HepG2 (cell line): Measurements from ENCODE around the gene ING5. TPM values are rescaled to one million over a fixed set of nuclear protein-coding genes. Genes with fewer than 3 reads are reported as not detected.

Experiments used
- BRD4 ChIP-seq: sonication (generic); formaldehyde crosslinking; IDR thresholded peaks from 2 replicates; pipeline ENCODE4 v1.4.0; 2020; ENCODE audit warnings: missing genetic modification reagents
- GATAD2A ChIP-seq: IDR thresholded peaks from 2 replicates; pipeline ENCODE4 v1.6.1; 2016
- HNF4G ChIP-seq, 2 experiments: sonication (generic) in 1 of 2; formaldehyde crosslinking in 1 of 2; IDR thresholded peaks; 2 replicates each; pipeline versions ENCODE4 v1.4.0 to v1.6.1; 2011 to 2020; ENCODE audit warnings: borderline replicate concordance in 2 of 2, low read depth in 2 of 2, mild to moderate bottlenecking in 2 of 2, low read length in 1 of 2, missing genetic modification reagents in 1 of 2, moderate library complexity in 1 of 2
- KDM5B ChIP-seq: sonication (generic); formaldehyde crosslinking; IDR thresholded peaks from 2 replicates; pipeline ENCODE4 v1.4.0; 2020; ENCODE audit warnings: missing genetic modification reagents, mild to moderate bottlenecking, borderline replicate concordance
- MAF1 ChIP-seq: sonication (generic); formaldehyde crosslinking; IDR thresholded peaks from 2 replicates; pipeline ENCODE4 v1.5.0; 2020; ENCODE audit warnings: missing genetic modification reagents, borderline replicate concordance
- MIER2 ChIP-seq: IDR thresholded peaks from 2 replicates; pipeline ENCODE4 v1.6.1; 2016; ENCODE audit warnings: missing biosample characterization, missing genetic modification reagents
- POLR2A ChIP-seq, 2 experiments: IDR thresholded peaks; 2 replicates each; pipeline ENCODE4 v1.6.1; 2011; ENCODE audit warnings: low read depth in 2 of 2, low read length in 2 of 2, mild to moderate bottlenecking in 1 of 2, moderate library complexity in 1 of 2; ENCODE audit not compliant: insufficient read depth in 1 of 2
- POLR2AphosphoS5 ChIP-seq: IDR thresholded peaks from 2 replicates; pipeline ENCODE4 v1.6.1; 2012; ENCODE audit warnings: low read depth, low read length
- SALL1 ChIP-seq: sonication (generic); formaldehyde crosslinking; IDR thresholded peaks from 2 replicates; pipeline ENCODE4 v1.8.0; 2022; ENCODE audit warnings: mild to moderate bottlenecking, missing genetic modification reagents
- SP5 ChIP-seq: IDR thresholded peaks from 2 replicates; pipeline ENCODE4 v1.6.1; 2016; ENCODE audit warnings: low read depth, borderline replicate concordance
- ZBTB42 ChIP-seq: sonication (generic); formaldehyde crosslinking; IDR thresholded peaks from 2 replicates; pipeline ENCODE4 v1.5.0; 2020; ENCODE audit warnings: mild to moderate bottlenecking, missing genetic modification reagents
- ZFP36 ChIP-seq: fragments of 150-350 bp; IDR thresholded peaks from 2 replicates; pipeline ENCODE4 v1.6.1; 2018; ENCODE audit warnings: borderline replicate concordance, low read length, low read depth; ENCODE audit not compliant: partially characterized antibody
- ZKSCAN8 ChIP-seq: IDR thresholded peaks from 2 replicates; pipeline ENCODE4 v1.6.1; 2016; ENCODE audit warnings: borderline replicate concordance, missing genetic modification reagents, missing compliant biosample characterization
- ZNF253 ChIP-seq: sonication (generic); formaldehyde crosslinking; IDR thresholded peaks from 2 replicates; pipeline ENCODE4 v1.8.0; 2022; ENCODE audit warnings: mild to moderate bottlenecking, missing genetic modification reagents, borderline replicate concordance
- ZNF30 ChIP-seq: sonication (generic); formaldehyde crosslinking; IDR thresholded peaks from 2 replicates; pipeline ENCODE4 v1.5.0; 2020; ENCODE audit warnings: mild to moderate bottlenecking, missing genetic modification reagents
- ZNF644 ChIP-seq: IDR thresholded peaks from 2 replicates; pipeline ENCODE4 v1.6.1; 2016; ENCODE audit warnings: low read depth
- ZNF891 ChIP-seq: sonication (generic); formaldehyde crosslinking; IDR thresholded peaks from 2 replicates; pipeline ENCODE4 v1.5.0; 2020; ENCODE audit warnings: mild to moderate bottlenecking, missing genetic modification reagents
- polyA plus RNA-seq, 8 experiments: library from polyadenylated mRNA; depleted of rRNA in 3 of 8; stranded (reverse) in 7 of 8; unstranded in 1 of 8; fragments of >200 nt; fragmentation: Illumina TruSeq in 4 of 8; extraction: Trizol in 4 of 8; gene quantifications; 2 replicates each; pipeline versions ENCODE4 v1.2.1 to v1.2.3, GENCODE V29; 2011 to 2016; ENCODE audit warnings: low read depth in 4 of 8, missing spikeins in 1 of 8, mixed read lengths in 1 of 8; ENCODE audit not compliant: insufficient read depth in 1 of 8
- total RNA-seq, 5 experiments: library from RNA; depleted of rRNA; stranded (reverse); fragments of >200 nt; fragmentation: Illumina TruSeq; extraction: Trizol; gene quantifications; 2 replicates each; pipeline ENCODE4 v1.2.3, GENCODE V29; 2016; ENCODE audit warnings: low read depth in 1 of 5
- TF ChIP-seq, protein P1 (sequence below), 2 experiments: IDR thresholded peaks; 2 replicates each; pipeline ENCODE4 v1.6.1; 2011 to 2012; ENCODE audit warnings: low read length in 2 of 2, borderline replicate concordance in 1 of 2, low read depth in 1 of 2, mild to moderate bottlenecking in 1 of 2, moderate library complexity in 1 of 2
- TF ChIP-seq, protein P2 (sequence below): sonication (generic); formaldehyde crosslinking; IDR thresholded peaks from 2 replicates; pipeline ENCODE4 v1.8.1; 2023; ENCODE audit warnings: mild to moderate bottlenecking, moderate library complexity, missing genetic modification reagents
- TF ChIP-seq, protein P3 (sequence below): sonication (generic); formaldehyde crosslinking; IDR thresholded peaks from 2 replicates; pipeline ENCODE4 v1.8.0; 2022; ENCODE audit warnings: missing genetic modification reagents, mild to moderate bottlenecking, moderate library complexity, borderline replicate concordance

The ING5 gene
- total and polyA plus RNA-seq, 2 of the 13 experiments (the other 11 are each of a cell fraction or from before 2014, with no cell fraction given), result 61.9 to 71.9 TPM

DNA sequence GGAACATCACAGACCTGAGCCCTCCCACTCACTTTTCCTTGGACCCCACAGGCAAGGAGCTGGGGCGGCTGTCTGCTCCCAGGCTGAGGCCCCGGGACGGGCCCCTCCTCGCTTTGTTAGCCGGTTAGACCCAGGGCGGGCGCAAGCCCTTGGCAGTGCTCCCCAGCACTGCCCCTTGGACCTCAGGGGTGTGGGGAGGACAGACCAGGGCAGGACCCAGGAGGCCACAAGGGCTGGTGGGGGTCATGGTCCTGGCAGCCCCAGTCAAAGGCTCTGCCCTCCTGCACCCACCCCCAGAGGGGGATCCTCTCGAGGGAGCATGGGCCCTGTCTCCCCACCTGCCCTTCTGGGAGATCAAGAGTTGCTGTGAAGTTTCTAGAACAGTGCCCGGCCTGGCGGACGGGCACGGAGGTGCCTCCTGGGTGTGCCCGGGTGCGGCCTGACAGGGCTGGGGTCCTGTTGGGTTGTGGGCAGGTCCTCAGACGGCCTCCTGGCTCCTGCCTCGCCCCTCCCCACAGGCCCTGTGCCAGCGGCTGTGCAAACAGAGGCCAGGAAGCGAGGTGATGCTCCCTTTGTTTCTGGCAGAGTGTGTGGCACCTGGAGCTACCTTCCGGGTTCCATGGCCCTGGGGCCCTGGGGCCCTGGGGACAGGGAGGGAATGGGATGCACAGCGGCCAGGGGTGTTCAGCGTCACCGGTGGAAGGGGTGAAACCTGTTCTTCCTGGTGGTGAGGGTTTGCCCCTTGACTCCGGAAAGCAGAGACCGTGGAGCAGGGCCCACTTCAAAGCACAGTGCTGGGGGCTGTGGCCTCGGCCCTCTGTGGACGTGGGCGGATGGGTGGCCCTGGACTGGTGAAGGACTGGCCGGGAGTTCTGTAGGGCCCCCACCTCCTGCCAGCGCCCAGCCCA lies 71.9 kb downstream of the ING5 start (continued):
- TF ChIP-seq GATAD2A (CRISPR knock-in tag), result peak; percentile 68
- peak; percentile 12; the same call in 1 of the 2 replicates for TF ChIP-seq MAF1 (CRISPR knock-in tag)
- TF ChIP-seq, protein P1, sequence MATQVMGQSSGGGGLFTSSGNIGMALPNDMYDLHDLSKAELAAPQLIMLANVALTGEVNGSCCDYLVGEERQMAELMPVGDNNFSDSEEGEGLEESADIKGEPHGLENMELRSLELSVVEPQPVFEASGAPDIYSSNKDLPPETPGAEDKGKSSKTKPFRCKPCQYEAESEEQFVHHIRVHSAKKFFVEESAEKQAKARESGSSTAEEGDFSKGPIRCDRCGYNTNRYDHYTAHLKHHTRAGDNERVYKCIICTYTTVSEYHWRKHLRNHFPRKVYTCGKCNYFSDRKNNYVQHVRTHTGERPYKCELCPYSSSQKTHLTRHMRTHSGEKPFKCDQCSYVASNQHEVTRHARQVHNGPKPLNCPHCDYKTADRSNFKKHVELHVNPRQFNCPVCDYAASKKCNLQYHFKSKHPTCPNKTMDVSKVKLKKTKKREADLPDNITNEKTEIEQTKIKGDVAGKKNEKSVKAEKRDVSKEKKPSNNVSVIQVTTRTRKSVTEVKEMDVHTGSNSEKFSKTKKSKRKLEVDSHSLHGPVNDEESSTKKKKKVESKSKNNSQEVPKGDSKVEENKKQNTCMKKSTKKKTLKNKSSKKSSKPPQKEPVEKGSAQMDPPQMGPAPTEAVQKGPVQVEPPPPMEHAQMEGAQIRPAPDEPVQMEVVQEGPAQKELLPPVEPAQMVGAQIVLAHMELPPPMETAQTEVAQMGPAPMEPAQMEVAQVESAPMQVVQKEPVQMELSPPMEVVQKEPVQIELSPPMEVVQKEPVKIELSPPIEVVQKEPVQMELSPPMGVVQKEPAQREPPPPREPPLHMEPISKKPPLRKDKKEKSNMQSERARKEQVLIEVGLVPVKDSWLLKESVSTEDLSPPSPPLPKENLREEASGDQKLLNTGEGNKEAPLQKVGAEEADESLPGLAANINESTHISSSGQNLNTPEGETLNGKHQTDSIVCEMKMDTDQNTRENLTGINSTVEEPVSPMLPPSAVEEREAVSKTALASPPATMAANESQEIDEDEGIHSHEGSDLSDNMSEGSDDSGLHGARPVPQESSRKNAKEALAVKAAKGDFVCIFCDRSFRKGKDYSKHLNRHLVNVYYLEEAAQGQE (IDR thresholded peaks at IDR 0.05; ENCODE audit: borderline replicate concordance in 1 of 2, low read depth in 1 of 2, low read length in 2 of 2), result no peak
- no peak for TF ChIP-seq BRD4 (CRISPR knock-in tag)
- peak; percentile 35; the same call in 1 of the 2 replicates for TF ChIP-seq KDM5B (CRISPR knock-in tag)
- 0 out of 2 replicates have a peak, but pooled peaks have one; percentile 43 for TF ChIP-seq ZBTB42 (CRISPR knock-in tag)
- TF ChIP-seq, protein P2, sequence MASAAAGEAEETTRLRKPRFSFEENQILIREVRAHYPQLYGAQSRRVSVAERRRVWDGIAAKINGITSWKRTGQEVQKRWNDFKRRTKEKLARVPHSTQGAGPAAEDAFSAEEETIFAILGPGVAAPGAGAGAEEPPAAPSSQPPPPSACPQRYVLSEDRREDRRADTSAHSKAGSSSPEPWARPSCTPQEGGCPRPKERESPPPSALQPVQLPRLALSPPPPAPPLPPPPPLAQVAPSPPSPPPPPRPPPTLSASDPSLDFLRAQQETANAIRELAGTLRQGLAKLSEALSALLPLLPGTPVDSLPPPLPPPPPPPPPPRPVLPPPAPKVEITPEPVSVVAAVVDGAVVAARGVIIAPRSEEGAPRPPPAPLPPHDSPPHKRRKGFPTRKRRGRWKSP (CRISPR knock-in tag), result peak; percentile 44
- peak; percentile 3; the same call in 1 of the 2 replicates for TF ChIP-seq MIER2 (CRISPR knock-in tag)
- peak; percentile 65 for TF ChIP-seq SALL1 (CRISPR knock-in tag)
- peak in 1 of 2 experiments; percentile 64; a peak in 2 of 4 replicates for TF ChIP-seq POLR2A (IDR thresholded peaks at IDR 0.05; ENCODE audit: insufficient read depth in 1 of 2, low read depth in 2 of 2, low read length in 2 of 2)
- TF ChIP-seq ZNF644 (CRISPR knock-in tag), result 0 out of 2 replicates have a peak, but pooled peaks have one; percentile 39
- peak; percentile 64; the same call in 1 of the 2 replicates for TF ChIP-seq ZNF253 (CRISPR knock-in tag)
- TF ChIP-seq, protein P3, sequence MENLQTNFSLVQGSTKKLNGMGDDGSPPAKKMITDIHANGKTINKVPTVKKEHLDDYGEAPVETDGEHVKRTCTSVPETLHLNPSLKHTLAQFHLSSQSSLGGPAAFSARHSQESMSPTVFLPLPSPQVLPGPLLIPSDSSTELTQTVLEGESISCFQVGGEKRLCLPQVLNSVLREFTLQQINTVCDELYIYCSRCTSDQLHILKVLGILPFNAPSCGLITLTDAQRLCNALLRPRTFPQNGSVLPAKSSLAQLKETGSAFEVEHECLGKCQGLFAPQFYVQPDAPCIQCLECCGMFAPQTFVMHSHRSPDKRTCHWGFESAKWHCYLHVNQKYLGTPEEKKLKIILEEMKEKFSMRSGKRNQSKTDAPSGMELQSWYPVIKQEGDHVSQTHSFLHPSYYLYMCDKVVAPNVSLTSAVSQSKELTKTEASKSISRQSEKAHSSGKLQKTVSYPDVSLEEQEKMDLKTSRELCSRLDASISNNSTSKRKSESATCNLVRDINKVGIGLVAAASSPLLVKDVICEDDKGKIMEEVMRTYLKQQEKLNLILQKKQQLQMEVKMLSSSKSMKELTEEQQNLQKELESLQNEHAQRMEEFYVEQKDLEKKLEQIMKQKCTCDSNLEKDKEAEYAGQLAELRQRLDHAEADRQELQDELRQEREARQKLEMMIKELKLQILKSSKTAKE (CRISPR knock-in tag), result peak; percentile 78; the same call in 1 of the 2 replicates
- peak; percentile 44; the same call in 1 of the 2 replicates for TF ChIP-seq SP5 (CRISPR knock-in tag)
- no peak for TF ChIP-seq ZFP36
- TF ChIP-seq ZNF891 (CRISPR knock-in tag), result 0 out of 2 replicates have a peak, but pooled peaks have one; percentile 67
- TF ChIP-seq ZKSCAN8 (CRISPR knock-in tag), result peak; percentile 53; the same call in 1 of the 2 replicates
- TF ChIP-seq POLR2AphosphoS5, result peak; percentile 1
- TF ChIP-seq ZNF30 (CRISPR knock-in tag), result no peak
- peak; percentile 80 for TF ChIP-seq HNF4G (IDR thresholded peaks at IDR 0.05; ENCODE audit: borderline replicate concordance, low read depth, low read length)
- TF ChIP-seq HNF4G (CRISPR knock-in tag; IDR thresholded peaks at IDR 0.05; ENCODE audit: borderline replicate concordance, low read depth), result peak; percentile 34; the same call in 1 of the 2 replicates
